HL-60 (cell line): ENCODE data around the gene KCNK18.
A peak's percentile ranks its signal among the peaks of the same experiment; 100 is the strongest.
"Not testable (repeated sequence)": the region's sequence is repeated elsewhere in the genome, so short reads cannot be mapped to it uniquely, and the experiment has no call there.

Experiments used
- DNase-seq, 2 experiments: peaks; one replicate each; pipeline ENCODE4 v3.0.0-alpha.2; 2010 to 2020; ENCODE audit warnings: low read depth in 1 of 2, low spot score in 1 of 2
- H3K27ac ChIP-seq: fragments of 250-450 bp; sonication (Bioruptor Pico); replicated peaks from 2 replicates; pipeline ENCODE4 v1.5.1; 2020; ENCODE audit warnings: mild to moderate bottlenecking, moderate library complexity
- H3K27me3 ChIP-seq: fragments of 250-450 bp; sonication (Bioruptor Pico); 2 replicates; pipeline ENCODE4 v1.5.1; 2021; ENCODE audit warnings: mild to moderate bottlenecking, moderate library complexity; ENCODE audit not compliant: insufficient read depth, poor library complexity, severe bottlenecking
- H3K4me3 ChIP-seq: replicated peaks from 2 replicates; pipeline ENCODE4 v1.5.1; 2011; ENCODE audit warnings: mild to moderate bottlenecking, control low read depth, low read length; ENCODE audit not compliant: insufficient read depth
- GABPA ChIP-seq: IDR thresholded peaks from 2 replicates; pipeline ENCODE4 v1.6.1; 2012; ENCODE audit warnings: low read depth
- POLR2AphosphoS5 ChIP-seq: IDR thresholded peaks from 2 replicates; pipeline ENCODE4 v1.6.1; 2012; ENCODE audit warnings: low read depth
- SPI1 ChIP-seq: IDR thresholded peaks from 2 replicates; pipeline ENCODE4 v1.6.1; 2012; ENCODE audit warnings: low read depth, mild to moderate bottlenecking, borderline replicate concordance
- TF ChIP-seq, protein P1 (sequence below): IDR thresholded peaks from one replicate; pipeline ENCODE4 v1.5.1; 2011; ENCODE audit warnings: low read length, control low read depth, inconsistent platforms; ENCODE audit not compliant: insufficient read depth
- TF ChIP-seq, protein P2 (sequence below): IDR thresholded peaks from 2 replicates; pipeline ENCODE4 v1.6.1; 2012; ENCODE audit warnings: low read depth; ENCODE audit not compliant: insufficient replicate concordance

KCNK18 gene

DNA sequence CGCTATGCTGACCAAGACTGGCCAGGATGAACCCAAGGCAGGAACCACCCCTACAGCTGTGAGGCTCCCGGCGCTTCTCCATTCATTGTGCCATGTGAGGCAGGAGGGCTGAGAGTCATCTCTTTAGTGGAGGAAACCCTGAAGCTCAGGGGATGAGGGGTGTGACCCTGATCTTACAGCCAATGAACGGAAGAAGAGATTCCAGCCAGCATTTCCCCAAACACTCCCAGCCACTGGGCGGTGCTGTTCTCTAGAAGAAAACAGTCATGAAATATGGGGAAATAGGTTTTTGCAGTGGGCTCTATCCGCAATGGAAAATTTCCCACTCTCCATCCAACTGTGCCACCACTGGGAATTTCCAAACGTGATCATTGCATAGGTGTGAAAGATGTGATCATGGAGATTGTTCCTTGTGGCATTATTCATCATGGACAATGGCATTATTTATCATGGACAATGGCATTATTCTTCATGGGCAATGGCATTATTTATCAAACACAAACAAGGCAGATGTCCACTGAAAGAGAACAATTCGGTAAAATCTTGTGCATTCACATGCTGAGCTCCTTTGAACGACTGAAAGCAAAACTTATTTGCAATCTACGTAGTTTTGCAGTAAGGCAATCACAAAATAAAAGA is 29.6 kb downstream of the KCNK18 start:
- Histone ChIP-seq H3K4me3 (no peak overlapping the region), H3K27ac (no peak overlapping the region), H3K27me3 (no peaks in the 10 kb centered on the region)
- TF ChIP-seq SPI1 (peak; percentile 49; the same call in 1 of the 2 replicates), GABPA (no peak), POLR2AphosphoS5 (no peak)
- TF ChIP-seq, protein P1, sequence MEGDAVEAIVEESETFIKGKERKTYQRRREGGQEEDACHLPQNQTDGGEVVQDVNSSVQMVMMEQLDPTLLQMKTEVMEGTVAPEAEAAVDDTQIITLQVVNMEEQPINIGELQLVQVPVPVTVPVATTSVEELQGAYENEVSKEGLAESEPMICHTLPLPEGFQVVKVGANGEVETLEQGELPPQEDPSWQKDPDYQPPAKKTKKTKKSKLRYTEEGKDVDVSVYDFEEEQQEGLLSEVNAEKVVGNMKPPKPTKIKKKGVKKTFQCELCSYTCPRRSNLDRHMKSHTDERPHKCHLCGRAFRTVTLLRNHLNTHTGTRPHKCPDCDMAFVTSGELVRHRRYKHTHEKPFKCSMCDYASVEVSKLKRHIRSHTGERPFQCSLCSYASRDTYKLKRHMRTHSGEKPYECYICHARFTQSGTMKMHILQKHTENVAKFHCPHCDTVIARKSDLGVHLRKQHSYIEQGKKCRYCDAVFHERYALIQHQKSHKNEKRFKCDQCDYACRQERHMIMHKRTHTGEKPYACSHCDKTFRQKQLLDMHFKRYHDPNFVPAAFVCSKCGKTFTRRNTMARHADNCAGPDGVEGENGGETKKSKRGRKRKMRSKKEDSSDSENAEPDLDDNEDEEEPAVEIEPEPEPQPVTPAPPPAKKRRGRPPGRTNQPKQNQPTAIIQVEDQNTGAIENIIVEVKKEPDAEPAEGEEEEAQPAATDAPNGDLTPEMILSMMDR = peak; percentile 80
- TF ChIP-seq, protein P2, sequence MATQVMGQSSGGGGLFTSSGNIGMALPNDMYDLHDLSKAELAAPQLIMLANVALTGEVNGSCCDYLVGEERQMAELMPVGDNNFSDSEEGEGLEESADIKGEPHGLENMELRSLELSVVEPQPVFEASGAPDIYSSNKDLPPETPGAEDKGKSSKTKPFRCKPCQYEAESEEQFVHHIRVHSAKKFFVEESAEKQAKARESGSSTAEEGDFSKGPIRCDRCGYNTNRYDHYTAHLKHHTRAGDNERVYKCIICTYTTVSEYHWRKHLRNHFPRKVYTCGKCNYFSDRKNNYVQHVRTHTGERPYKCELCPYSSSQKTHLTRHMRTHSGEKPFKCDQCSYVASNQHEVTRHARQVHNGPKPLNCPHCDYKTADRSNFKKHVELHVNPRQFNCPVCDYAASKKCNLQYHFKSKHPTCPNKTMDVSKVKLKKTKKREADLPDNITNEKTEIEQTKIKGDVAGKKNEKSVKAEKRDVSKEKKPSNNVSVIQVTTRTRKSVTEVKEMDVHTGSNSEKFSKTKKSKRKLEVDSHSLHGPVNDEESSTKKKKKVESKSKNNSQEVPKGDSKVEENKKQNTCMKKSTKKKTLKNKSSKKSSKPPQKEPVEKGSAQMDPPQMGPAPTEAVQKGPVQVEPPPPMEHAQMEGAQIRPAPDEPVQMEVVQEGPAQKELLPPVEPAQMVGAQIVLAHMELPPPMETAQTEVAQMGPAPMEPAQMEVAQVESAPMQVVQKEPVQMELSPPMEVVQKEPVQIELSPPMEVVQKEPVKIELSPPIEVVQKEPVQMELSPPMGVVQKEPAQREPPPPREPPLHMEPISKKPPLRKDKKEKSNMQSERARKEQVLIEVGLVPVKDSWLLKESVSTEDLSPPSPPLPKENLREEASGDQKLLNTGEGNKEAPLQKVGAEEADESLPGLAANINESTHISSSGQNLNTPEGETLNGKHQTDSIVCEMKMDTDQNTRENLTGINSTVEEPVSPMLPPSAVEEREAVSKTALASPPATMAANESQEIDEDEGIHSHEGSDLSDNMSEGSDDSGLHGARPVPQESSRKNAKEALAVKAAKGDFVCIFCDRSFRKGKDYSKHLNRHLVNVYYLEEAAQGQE = no peak
- peak in 1 of 2 experiments; percentile 55 for DNase-seq

DNA sequence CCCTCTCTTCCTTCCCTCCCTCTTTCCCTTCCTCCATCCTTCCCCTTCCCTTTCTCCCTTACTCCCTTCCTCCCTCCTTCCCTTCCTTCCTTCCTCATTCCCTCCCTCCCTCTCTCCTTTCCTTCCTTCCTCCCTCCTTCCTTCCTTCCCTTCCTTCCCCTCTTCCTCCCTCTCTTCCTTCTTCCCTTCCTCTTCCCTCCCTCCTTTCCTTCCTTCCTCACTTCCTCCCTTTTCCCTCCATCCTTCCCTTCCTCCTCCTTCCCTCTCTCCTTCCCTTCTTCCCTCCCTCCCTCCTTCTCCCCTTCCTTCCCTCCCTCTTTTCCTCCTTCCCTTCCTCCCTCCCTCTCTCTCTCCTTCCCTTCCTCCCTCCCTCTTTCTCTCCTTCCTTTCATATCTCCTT is 30.9 kb downstream of the KCNK18 start:
- no peaks in the 10 kb centered on the region for H3K27me3 ChIP-seq

DNA sequence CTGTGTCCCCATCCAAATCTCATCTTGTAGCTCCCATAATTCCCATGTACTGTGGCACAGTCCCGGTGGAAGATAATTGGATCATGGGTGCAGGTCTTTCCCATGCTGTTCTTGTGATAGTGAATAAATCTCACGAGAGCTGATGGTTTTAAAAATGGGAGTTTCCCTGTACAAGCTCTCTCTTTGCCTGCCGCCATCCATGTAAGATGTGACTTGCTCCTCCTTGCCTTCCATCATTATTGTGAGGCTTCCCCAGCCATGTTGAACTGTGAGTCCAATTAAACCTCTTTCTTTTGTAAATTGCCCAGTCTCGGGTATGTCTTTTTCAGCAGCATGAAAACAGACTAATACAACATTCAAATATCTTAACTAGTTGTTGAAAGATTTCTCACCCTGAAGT is 32.8 kb downstream of the KCNK18 start:
- H3K4me3 ChIP-seq, DNase-seq, H3K27ac ChIP-seq, H3K27me3 ChIP-seq: not testable (repeated sequence)

More for the DNA sequence above, 30.9 kb downstream of the KCNK18 start:
- no peak overlapping the region for H3K4me3 ChIP-seq
- no peak for TF ChIP-seq GABPA
- TF ChIP-seq SPI1 = no peak
- no peak for TF ChIP-seq POLR2AphosphoS5
- TF ChIP-seq, protein P1 = no peak
- TF ChIP-seq, protein P2 = no peak
- DNase-seq = no peak
- no peak overlapping the region for H3K27ac ChIP-seq

DNA sequence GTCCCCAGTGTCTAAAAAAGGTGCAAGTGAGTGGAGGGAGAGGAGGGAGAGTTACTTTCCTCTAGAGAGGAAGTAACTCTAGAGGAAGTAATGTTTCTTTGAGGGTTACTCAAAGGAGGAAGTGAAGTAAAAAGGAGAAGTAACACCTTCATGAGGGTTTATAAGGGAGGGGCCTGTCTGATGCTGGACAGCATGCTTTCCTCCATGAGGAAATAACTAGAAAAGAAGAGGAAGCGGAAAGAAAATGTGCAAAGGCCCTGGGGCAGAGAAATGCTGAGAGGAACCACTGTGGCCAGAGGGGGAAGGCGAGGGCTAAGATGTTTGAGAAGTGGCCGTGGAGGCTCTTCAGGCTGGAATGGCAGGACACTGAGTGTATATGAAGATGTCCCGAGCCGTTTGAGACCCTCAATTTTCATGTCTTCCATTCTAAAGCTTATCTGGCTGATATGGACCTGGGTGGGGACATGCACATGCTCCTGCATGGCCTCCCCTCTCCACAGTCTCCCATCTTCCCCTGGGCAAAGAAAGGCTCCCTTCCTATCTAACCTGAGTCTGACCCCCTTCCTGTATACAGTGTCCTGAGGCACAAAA is 40.2 kb downstream of the KCNK18 start:
- peak; percentile 77 to 82 for DNase-seq
- H3K4me3 ChIP-seq = no peak overlapping the region
- H3K27ac ChIP-seq = no peak overlapping the region
- TF ChIP-seq, protein P2 = peak; percentile 83
- TF ChIP-seq, protein P1 = no peak
- TF ChIP-seq SPI1 (peak; percentile 99), POLR2AphosphoS5 (no peak), GABPA (no peak)
- peaks cover 16% of the 10 kb centered on the region for H3K27me3 ChIP-seq
